Suppressor macrophage (primary cell): ENCODE data around the gene ZNF354C.

Experiments
- DNase-seq, 4 experiments: peaks; one replicate each; pipeline ENCODE4 v3.0.0-alpha.2; 2020 to 2022

The ZNF354C gene

DNA sequence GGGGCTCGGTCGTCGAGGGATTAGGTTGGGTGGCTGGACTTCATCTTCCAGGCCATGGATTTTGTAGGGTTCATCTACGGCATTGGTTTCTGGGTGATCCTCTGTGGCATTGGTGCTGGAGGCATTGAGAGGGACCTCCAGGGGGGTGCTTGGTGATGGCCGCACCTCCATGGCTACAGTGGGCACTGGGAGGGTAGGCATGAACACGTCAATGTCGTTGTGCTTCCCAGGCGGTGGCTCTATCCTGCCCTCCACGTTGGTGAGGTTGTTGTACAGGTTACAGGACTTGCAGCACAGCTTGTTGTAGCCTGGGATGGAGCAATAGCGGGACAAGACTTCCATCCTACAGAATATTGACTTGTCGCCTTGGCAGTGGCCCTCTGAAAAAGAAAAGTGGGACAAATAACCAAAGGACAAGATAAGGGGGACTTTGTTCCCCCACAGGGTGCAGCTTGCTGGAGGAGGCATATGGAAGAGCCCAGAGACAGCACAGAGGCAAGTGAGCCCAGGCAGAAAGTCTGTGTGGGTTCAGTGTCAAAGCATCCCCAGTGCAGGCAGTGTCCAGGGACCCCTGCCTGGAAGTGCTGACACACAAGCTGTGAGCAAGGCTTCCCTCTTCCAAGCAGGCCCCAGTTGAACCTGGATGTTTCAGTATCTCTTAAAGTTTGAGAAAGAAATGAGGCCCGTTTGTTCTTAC lies 53.9 kb downstream of the ZNF354C start:
- no peak for DNase-seq

DNA sequence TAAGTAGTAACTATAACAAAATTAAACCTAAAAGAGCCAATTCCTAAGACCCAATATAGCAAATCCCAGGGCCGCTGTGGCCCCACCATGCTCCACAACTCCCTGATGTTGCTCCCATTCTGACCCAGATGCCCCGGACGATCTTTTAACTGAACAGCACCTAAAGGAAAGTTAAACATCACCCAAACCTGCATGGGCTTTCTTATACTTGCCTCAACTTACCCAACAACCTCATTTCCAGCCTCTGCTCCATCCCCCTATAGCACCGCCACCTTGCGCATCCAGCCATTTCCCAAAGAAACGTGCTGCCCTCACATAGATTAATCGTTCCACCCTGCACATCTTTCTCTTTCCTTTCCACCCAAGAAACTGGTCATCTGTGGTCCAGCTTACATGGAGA lies 54.6 kb downstream of the ZNF354C start:
- no peak for DNase-seq

GRCh38 chr5:179115307-179115706 lies 55.1 kb downstream of the ZNF354C start:
- no peak for DNase-seq

GRCh38 chr5:179115845-179116524 lies 55.8 kb downstream of the ZNF354C start:
- no peak for DNase-seq

DNA sequence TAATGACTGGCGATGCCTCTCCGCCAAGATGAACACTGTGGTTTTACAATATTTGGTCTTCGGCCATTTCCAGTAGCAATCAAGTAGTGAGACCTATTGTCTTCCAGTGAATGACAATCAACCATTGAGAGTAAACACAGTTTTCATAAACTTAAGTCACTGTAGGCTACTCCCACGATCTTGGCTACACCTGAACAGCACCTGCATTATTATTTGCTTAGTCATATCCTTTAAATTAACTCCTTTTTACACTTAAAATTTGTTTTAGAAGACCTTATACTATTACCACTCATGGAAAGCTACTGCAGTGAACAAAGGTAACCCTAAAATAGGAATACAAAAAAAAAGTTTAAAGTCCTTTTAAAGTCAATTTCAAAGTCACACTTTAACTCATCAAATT lies 58.2 kb downstream of the ZNF354C start:
- no peak for DNase-seq

DNA sequence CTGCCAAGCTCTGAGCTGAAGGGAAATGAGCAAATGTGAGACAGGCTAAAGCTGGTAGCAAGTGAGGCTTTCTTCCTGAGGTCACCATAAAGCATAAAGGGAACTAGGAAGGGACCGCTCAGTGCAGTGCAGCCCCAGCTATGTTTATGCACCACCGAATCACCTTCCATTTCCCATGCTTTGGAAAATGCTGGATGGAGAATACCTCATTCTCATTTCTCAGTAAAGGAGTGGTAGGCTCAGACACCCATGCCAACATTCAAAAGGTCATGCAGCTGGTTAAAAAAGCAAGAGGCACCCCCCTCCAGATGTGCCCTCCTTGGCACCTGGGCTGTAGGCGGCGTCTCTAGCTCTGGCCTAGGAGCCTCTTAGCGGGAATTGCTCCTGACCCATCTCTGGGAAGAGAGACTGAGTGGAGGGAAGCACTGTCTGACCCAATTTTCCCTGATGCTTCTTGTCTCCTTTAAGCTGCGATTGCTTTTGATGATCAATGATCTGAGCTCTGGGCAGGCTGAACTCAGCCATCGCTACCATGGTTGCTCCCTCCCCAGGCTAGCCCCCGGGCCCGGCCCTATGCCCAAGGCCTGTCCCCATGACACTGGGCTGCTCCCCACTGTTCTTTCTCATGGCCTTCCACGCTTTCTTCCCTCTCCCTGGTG lies 58.7 kb downstream of the ZNF354C start:
- no peak for DNase-seq

DNA sequence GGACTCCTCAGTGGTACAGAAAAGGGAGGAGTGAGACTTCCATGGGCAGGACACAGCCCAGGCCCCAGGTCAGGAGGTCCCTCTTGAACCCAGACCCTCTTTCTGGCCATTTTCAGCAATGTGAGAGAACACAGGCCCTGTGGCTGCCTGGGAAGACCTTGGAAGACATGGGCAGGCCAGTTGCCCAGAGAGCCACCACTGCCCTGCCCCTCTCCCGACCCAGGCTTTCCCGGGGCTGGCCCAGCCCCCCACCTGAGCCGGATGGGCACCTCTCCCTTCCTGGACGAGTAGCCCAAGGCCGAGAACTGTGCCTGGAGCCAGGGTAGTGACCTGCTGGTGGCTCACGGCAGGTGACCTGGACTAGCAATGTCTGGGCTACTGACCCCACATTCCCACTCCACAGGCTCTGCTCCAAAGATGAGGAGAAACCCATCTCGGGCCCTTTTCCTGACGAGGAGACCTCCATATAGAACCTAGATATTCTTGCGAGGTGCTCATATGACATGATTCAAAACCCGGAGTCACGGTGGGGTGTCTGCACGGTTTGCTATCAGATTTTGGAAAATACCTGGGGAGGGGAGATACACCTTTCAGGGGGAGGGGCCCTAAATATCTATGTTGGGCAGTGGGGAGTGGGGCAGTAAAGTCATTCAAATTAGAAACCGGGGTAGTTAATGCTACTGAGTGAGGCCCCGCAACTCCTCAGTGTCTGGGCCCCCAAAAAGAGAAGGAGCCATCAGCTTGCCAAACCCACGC lies 59.4 kb downstream of the ZNF354C start:
- DNase-seq, result no peak

GRCh38 chr5:179120421-179120861 lies 60.3 kb downstream of the ZNF354C start:
- DNase-seq, result no peak

- no peak for DNase-seq
Observed at GRCh38 chr5:179120951-179121666, 60.9 kb downstream of the ZNF354C start.

- no peak for DNase-seq
Observed at GRCh38 chr5:179121667-179122111, 61.5 kb downstream of the ZNF354C start.

DNA sequence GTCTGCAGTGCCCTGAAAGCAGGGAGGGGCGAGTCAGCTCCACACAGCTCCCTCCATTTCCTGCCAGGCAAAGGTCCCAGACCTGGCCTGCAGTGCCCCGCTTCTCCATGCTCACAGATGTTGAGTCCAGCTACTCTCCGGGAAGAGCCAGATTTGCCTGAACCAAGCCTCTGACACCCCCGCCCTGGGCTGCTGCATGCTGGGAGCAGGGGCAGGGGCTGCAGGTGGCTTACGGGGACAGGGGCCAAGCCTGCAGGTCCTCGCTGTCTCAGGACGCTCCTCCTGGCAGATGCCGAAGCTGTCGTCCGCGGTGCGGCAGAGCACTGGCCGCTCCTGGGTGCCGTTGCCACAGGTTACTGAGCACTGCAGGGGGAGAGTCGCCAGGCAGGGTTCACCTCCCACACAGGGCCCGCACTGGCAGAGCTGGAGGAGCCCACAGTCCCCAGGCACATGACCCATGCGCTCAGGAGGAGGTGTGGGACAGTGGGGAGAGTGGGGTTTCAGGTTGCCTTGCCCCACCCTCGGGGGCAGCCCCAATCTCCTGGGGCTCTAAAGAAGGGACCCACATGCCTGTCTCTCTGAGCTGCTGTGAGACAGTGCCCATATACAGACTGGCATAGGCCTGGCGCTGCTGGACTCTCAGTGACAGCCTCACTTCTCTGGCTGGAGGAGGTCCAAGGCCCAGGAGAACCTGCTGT lies 62.4 kb downstream of the ZNF354C start:
- DNase-seq, result no peak

DNA sequence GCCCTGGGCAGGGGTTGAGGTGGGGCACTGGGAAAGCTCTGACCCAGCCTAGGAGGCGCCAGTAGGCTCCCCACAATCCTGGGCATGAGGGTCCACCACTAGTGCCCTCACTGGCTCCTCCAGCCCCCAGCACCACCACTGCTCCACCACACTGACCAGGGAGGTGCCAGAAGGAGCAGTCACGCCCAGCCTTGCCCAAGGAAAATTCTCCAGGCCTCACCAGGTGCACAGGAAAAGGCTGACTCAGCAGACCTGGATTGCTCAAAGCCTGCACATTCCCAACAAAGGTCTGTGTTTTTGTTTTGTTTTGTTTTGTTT lies 62.9 kb downstream of the ZNF354C start:
- no peak for DNase-seq

DNA sequence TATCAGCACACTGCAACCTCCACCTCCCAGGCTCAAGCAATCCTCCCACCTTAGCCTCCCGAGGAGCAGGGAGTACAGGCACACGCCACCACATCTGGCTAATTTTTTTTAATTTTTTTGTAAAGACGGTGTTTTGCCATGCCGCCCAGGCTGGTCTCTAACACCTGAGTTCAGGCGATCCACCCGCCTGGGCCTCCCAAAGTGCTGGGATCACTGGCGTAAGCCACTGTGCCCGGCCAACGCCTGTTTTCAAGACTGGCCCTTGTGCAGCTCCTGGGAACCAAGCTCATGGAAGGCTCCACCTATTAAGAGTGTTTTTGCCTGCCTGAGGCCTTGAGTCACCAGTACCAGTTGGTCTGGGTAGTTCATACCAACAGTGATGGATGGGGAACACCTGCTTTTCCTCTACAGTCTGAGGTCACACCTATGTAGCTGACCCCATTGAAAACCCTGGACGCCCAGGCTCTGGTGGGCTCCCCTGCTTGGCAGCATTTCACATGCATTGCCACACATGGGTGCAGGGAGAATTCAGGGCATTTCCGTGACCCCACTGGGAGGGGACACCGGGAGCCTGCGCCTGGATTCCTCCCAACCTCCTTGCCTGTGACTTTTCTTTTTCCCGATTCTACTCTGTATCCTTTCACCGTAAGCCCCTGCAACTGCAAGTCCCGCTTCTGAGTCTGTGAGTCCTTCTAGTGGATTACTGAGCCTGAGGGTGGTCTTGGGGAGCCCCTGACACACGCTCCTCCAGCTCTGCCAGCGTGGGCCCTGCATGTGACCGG lies 63.5 kb downstream of the ZNF354C start:
- DNase-seq, result no peak

DNA sequence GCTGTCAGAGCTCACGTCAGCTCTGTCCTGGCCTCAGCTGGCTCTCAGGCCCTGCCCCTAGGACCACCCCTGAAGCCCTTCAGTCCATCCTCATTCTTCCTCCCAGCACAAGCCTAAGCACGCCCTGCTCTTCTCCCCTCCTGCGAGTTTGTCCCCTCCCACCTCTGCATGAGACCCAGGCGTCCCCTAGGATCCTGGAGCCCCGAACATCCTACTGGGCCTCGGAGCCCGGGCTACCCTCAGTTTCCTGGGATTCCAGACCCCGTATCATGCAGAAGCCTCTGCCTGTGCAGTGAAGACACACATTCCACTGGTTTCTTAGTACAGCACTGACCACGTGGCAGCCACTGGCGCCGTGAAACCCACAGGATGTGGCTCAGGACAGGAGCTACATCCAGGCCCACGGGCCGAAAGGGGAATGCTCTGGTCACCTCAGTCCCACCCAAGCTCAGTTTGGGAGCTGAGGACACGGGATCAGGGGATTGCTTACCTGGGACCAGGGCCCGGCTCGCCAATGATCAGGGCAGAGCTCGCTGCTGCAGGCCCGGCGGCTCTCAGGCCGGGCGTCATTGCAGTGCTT lies 64.2 kb downstream of the ZNF354C start:
- no peak for DNase-seq

GRCh38 chr5:179124853-179125788 lies 64.9 kb downstream of the ZNF354C start:
- no peak for DNase-seq

- DNase-seq, result no peak
Observed at GRCh38 chr5:179125789-179126505, 65.8 kb downstream of the ZNF354C start.

DNA sequence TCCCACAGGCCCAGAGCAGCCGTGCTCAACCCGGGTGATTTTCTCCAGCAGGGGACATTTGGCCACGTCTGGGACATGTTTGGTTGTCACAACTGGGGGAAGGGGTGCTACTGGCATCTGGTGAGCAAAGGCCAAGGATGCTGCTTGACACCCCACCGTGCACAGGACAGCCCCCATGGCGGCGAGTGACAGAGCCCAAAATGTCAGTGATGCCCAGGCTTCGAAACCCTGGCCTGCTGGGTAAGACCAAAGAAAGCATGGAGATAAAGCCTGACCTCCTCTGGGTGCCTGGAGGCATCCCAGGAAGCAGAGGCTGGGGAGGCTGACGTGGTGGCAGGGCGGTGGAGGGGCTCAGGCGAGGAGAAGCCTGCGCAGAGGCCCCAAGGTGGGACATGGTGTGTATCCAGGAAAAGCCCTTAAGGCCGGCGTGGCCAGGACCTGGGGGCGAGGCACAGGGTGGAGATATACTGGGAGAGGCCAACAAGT lies 66.4 kb downstream of the ZNF354C start:
- no peak for DNase-seq
